H9 (cell line): Measurements from ENCODE around the gene ATRNL1. TPM values are rescaled to one million over a fixed set of nuclear protein-coding genes. Genes with fewer than 3 reads are reported as not detected.

ENCODE experiments used
- DNase-seq: peaks from one replicate; pipeline ENCODE4 v3.0.0-alpha.2; 2017
- H2AFZ ChIP-seq: one replicate; pipeline ENCODE4 v1.6.1; 2013; ENCODE audit warnings: mild to moderate bottlenecking, low read length, control low read depth, moderate library complexity
- H2AK5ac ChIP-seq: 2 replicates; pipeline ENCODE4 v1.6.1; 2013; ENCODE audit warnings: low read length, control low read depth, mixed read lengths; ENCODE audit not compliant: insufficient read length
- H2BK120ac ChIP-seq: one replicate; pipeline ENCODE4 v1.6.1; 2013; ENCODE audit warnings: low read depth, mild to moderate bottlenecking, low read length, control low read depth, inconsistent platforms; ENCODE audit not compliant: poor library complexity, severe bottlenecking
- H2BK12ac ChIP-seq: 2 replicates; pipeline ENCODE4 v1.6.1; 2013; ENCODE audit warnings: low read length, control low read depth, mixed read lengths, low read depth; ENCODE audit not compliant: insufficient read length
- H2BK15ac ChIP-seq: 2 replicates; pipeline ENCODE4 v1.6.1; 2013; ENCODE audit warnings: low read depth, low read length, control low read depth
- H2BK20ac ChIP-seq: one replicate; pipeline ENCODE4 v1.6.1; 2013; ENCODE audit warnings: low read depth, mild to moderate bottlenecking, low read length, control low read depth, inconsistent platforms; ENCODE audit not compliant: poor library complexity, severe bottlenecking
- H2BK5ac ChIP-seq: 2 replicates; pipeline ENCODE4 v1.6.1; 2013; ENCODE audit warnings: low read length, control low read depth, mixed read lengths; ENCODE audit not compliant: insufficient read length
- H3K14ac ChIP-seq: 2 replicates; pipeline ENCODE4 v1.6.1; 2013; ENCODE audit warnings: low read length, control low read depth; ENCODE audit not compliant: insufficient read depth
- H3K18ac ChIP-seq: 2 replicates; pipeline ENCODE4 v1.6.1; 2013; ENCODE audit warnings: low read depth, mild to moderate bottlenecking, mixed read lengths, low read length, control low read depth; ENCODE audit not compliant: insufficient read length
- H3K23ac ChIP-seq: 2 replicates; pipeline ENCODE4 v1.6.1; 2013; ENCODE audit warnings: low read length, control low read depth, mixed read lengths, low read depth; ENCODE audit not compliant: insufficient read length
- H3K23me2 ChIP-seq: 2 replicates; pipeline ENCODE4 v1.6.1; 2013; ENCODE audit warnings: low read depth, mild to moderate bottlenecking, mixed read lengths, low read length, control low read depth; ENCODE audit not compliant: insufficient read length, poor library complexity, severe bottlenecking
- H3K27ac ChIP-seq: 2 replicates; pipeline ENCODE4 v1.5.1; 2013; ENCODE audit warnings: low read length, control low read depth, mixed read lengths, low read depth; ENCODE audit not compliant: insufficient read length
- H3K27me3 ChIP-seq: 2 replicates; pipeline ENCODE4 v1.6.1; 2013; ENCODE audit warnings: low read length, control low read depth, inconsistent platforms; ENCODE audit not compliant: insufficient read depth
- H3K4ac ChIP-seq: 2 replicates; pipeline ENCODE4 v1.6.1; 2013; ENCODE audit warnings: low read depth, mild to moderate bottlenecking, control low read depth, inconsistent platforms, low read length, moderate library complexity
- H3K4me1 ChIP-seq: 2 replicates; pipeline ENCODE4 v1.6.1; 2013; ENCODE audit warnings: low read length, control low read depth, inconsistent platforms; ENCODE audit not compliant: insufficient read depth
- H3K4me2 ChIP-seq: 2 replicates; pipeline ENCODE4 v1.6.1; 2013; ENCODE audit warnings: low read length, control low read depth, mixed read lengths; ENCODE audit not compliant: insufficient read length, insufficient read depth
- H3K56ac ChIP-seq: 2 replicates; pipeline ENCODE4 v1.6.1; 2013; ENCODE audit warnings: low read depth, mild to moderate bottlenecking, mixed read lengths, low read length, control low read depth; ENCODE audit not compliant: insufficient read length
- H3K79me1 ChIP-seq: 2 replicates; pipeline ENCODE4 v1.6.1; 2013; ENCODE audit warnings: low read depth, mild to moderate bottlenecking, moderate library complexity, low read length, control low read depth, inconsistent platforms; ENCODE audit not compliant: insufficient read depth, poor library complexity, severe bottlenecking
- H3K79me2 ChIP-seq: 2 replicates; pipeline ENCODE4 v1.6.1; 2013; ENCODE audit warnings: low read length, control low read depth, inconsistent platforms; ENCODE audit not compliant: insufficient read depth
- H3K9ac ChIP-seq: 2 replicates; pipeline ENCODE4 v1.6.1; 2013; ENCODE audit warnings: low read length, control low read depth, mixed read lengths; ENCODE audit not compliant: insufficient read length; ENCODE audit errors: extremely low read depth
- H3K9me3 ChIP-seq: one replicate; pipeline ENCODE4 v1.6.1; 2013; ENCODE audit warnings: low read depth, low read length, inconsistent platforms; ENCODE audit not compliant: control insufficient read depth
- H3T11ph ChIP-seq: one replicate; pipeline ENCODE4 v1.6.1; 2013; ENCODE audit warnings: mild to moderate bottlenecking, low read length, control low read depth, inconsistent platforms
- H4K20me1 ChIP-seq: one replicate; pipeline ENCODE4 v1.6.1; 2013; ENCODE audit not compliant: control insufficient read depth, insufficient read length, insufficient read depth
- H4K5ac ChIP-seq: 2 replicates; pipeline ENCODE4 v1.6.1; 2013; ENCODE audit warnings: low read depth, mild to moderate bottlenecking, mixed read lengths, low read length, control low read depth; ENCODE audit not compliant: insufficient read length
- H4K8ac ChIP-seq: replicated peaks from 2 replicates; pipeline ENCODE4 v1.6.1; 2013; ENCODE audit warnings: low read length, control low read depth, mixed read lengths, low read depth; ENCODE audit not compliant: insufficient read length
- H4K91ac ChIP-seq: 2 replicates; pipeline ENCODE4 v1.6.1; 2013; ENCODE audit warnings: low read depth, mild to moderate bottlenecking, moderate library complexity, mixed read lengths, low read length, control low read depth; ENCODE audit not compliant: insufficient read length
- H3K27ac Mint-ChIP-seq, 3 experiments: 2 replicates in 2 of 3; 3 replicates in 1 of 3; pipeline ENCODE4 v1.8.0; 2020 to 2021; ENCODE audit warnings: mixed read lengths in 3 of 3, mild to moderate bottlenecking in 1 of 3, moderate library complexity in 1 of 3
- H3K27me3 Mint-ChIP-seq: 2 replicates; pipeline ENCODE4 v1.8.0; 2021; ENCODE audit warnings: low read depth, mild to moderate bottlenecking, moderate library complexity, mixed read lengths
- H3K36me3 Mint-ChIP-seq, 3 experiments: 2 replicates in 2 of 3; 3 replicates in 1 of 3; pipeline ENCODE4 v1.8.0; 2020 to 2021; ENCODE audit warnings: low read depth in 3 of 3, mixed read lengths in 3 of 3; ENCODE audit not compliant: insufficient read depth in 1 of 3
- H3K4me1 Mint-ChIP-seq, 2 experiments: 2 replicates each; pipeline ENCODE4 v1.8.0; 2020; ENCODE audit warnings: mixed read lengths in 2 of 2
- H3K4me3 Mint-ChIP-seq, 2 experiments: 2 replicates in 1 of 2; 3 replicates in 1 of 2; pipeline ENCODE4 v1.8.0; 2020 to 2021; ENCODE audit warnings: mild to moderate bottlenecking in 2 of 2, mixed read lengths in 2 of 2, moderate library complexity in 1 of 2
- H3K9me3 Mint-ChIP-seq, 2 experiments: 2 replicates in 1 of 2; 3 replicates in 1 of 2; pipeline ENCODE4 v1.8.0; 2020; ENCODE audit warnings: mild to moderate bottlenecking in 2 of 2, mixed read lengths in 2 of 2, moderate library complexity in 1 of 2
- CTCF ChIP-seq: fragments of 200-600 bp; sonication (generic); conservative IDR thresholded peaks from 3 replicates; pipeline ENCODE4 v1.8.0; 2021; ENCODE audit warnings: antibody characterized with exemption, mild to moderate bottlenecking
- WGBS: extraction: QIAGEN DNeasy Blood & Tissue Kit; methylation state at CpG from one replicate; pipeline ENCODE4 v1.1.7; 2013; ENCODE audit warnings: missing lambda C conversion rate, low lambda C conversion rate, mixed read lengths; ENCODE audit not compliant: insufficient read length; ENCODE audit errors: extremely low coverage; 5-methylcytosine and 5-hydroxymethylcytosine counted together
- total RNA-seq: library from RNA; stranded (reverse); gene quantifications from 2 replicates; pipeline ENCODE4 v1.2.1, GENCODE V29; 2021

The ATRNL1 gene
- total RNA-seq, 1 experiment from 2014 or later = 9.2 TPM

GRCh38 chr10:115049960-115050359 is 43.2 kb upstream of the ATRNL1 start:
- Histone ChIP-seq H3K23me2 (no peaks in the 10 kb centered on the region), H3K79me2 (no peaks in the 10 kb centered on the region), H4K5ac (no peak overlapping the region), H3K27ac (no peak overlapping the region), H3K9me3 (no peaks in the 10 kb centered on the region), H3K14ac (no peak overlapping the region), H2BK20ac (no peak overlapping the region), H2AK5ac (no peak overlapping the region), H3K4me2 (no peak overlapping the region), H2BK5ac (no peak overlapping the region), H3K18ac (no peak overlapping the region), H3K4me1 (no peaks in the 10 kb centered on the region; the same call in 1 of the 2 replicates), H2AFZ (no peak overlapping the region), H3K23ac (no peak overlapping the region), H3K27me3 (no peaks in the 10 kb centered on the region), H2BK12ac (no peak overlapping the region), H3K56ac (no peak overlapping the region), H3T11ph (no peak overlapping the region), H4K20me1 (no peaks in the 10 kb centered on the region), H2BK120ac (no peak overlapping the region), H4K8ac (no peak overlapping the region), H3K4ac (no peak overlapping the region), H3K9ac (no peak overlapping the region), H3K79me1 (no peaks in the 10 kb centered on the region), H2BK15ac (no peak overlapping the region), H4K91ac (no peak overlapping the region)
- Mint-ChIP-seq H3K27ac (peak overlapping the region in 2 of 3 experiments; percentile 21 to 78; a peak in 4 of 7 replicates), H3K36me3 (no peaks in the 10 kb centered on the region), H3K27me3 (no peaks in the 10 kb centered on the region), H3K4me3 (no peak overlapping the region), H3K4me1 (peaks cover 20 to 36% of the 10 kb centered on the region in 2 experiments), H3K9me3 (no peaks in the 10 kb centered on the region)
- DNase-seq = no peak
- no CpG with 5 or more reads among the region's 3 CpGs for WGBS
- TF ChIP-seq CTCF = no peak
